ENCODE results near the gene SLC1A6.

Gene SLC1A6

GRCh38 chr19:14901675-14902260, 77.9 kb downstream of the SLC1A6 start:
- H3K4me3 Mint-ChIP-seq, result no peak overlapping the region
- peaks cover 11% of the 10 kb centered on the region for H3K27me3 Mint-ChIP-seq (ENCODE audit: low read depth, poor library complexity)
- no peaks in the 10 kb centered on the region for H3K36me3 Mint-ChIP-seq (ENCODE audit: low read depth)
- peaks cover 15% of the 10 kb centered on the region for H3K9me3 Mint-ChIP-seq
- DNase-seq, result no peak
- TF ChIP-seq, protein P1, sequence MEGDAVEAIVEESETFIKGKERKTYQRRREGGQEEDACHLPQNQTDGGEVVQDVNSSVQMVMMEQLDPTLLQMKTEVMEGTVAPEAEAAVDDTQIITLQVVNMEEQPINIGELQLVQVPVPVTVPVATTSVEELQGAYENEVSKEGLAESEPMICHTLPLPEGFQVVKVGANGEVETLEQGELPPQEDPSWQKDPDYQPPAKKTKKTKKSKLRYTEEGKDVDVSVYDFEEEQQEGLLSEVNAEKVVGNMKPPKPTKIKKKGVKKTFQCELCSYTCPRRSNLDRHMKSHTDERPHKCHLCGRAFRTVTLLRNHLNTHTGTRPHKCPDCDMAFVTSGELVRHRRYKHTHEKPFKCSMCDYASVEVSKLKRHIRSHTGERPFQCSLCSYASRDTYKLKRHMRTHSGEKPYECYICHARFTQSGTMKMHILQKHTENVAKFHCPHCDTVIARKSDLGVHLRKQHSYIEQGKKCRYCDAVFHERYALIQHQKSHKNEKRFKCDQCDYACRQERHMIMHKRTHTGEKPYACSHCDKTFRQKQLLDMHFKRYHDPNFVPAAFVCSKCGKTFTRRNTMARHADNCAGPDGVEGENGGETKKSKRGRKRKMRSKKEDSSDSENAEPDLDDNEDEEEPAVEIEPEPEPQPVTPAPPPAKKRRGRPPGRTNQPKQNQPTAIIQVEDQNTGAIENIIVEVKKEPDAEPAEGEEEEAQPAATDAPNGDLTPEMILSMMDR (IDR thresholded peaks at IDR 0.05), result no peak
- H3K27ac Mint-ChIP-seq, result no peak overlapping the region
- no peaks in the 10 kb centered on the region for H3K4me1 Mint-ChIP-seq
